ENCODE measurements around the gene DSG3.
"Not testable (repeated sequence)": the region's sequence is repeated elsewhere in the genome, so short reads cannot be mapped to it uniquely, and the experiment has no call there.

Gene DSG3

DNA sequence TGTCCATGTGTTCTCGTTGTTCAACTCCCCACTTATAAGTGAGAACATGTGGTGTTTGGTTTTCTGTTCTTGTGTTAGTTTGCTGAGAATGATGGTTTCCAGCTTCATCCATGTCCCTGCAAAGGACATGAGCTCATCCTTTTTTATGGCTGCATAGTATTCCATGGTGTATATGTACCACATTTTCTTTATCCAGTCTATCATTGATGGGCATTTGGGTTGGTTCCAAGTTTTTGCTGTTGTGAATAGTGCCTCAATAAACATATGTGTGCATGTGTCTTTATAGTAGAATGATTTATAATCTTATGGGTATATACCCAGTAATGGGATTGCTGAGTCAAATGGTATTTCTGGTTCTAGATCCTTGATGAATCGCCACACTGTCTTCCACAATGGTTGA lies 59.6 kb downstream of the DSG3 start:
- peak; percentile 21; the same call in 1 of the 2 replicates for TF ChIP-seq ZNF8 (CRISPR knock-in tag; IDR thresholded peaks at IDR 0.05)
- ATAC-seq: not testable (repeated sequence)

DNA sequence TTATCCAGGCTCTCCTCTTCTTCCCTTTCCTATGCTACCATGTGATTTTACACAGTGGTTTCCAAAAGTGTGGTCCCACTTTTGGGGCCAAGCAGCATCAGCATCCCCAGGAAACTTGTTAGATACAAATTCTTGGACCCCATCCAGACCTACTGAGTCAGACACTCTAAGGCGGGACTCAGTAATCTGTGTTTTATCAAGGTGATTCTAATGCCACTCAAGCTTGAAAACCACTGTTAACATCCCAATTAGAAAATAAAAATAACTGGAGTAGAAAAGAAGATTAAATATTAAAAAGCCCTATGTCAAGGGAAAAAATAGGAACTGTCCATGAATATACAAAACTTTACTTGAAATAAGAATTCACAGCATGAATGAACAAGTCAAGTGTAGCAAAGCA lies 61.2 kb downstream of the DSG3 start:
- ATAC-seq: no peak
- TF ChIP-seq ZNF70 (CRISPR knock-in tag; IDR thresholded peaks at IDR 0.05): no peak
- TF ChIP-seq RARB (CRISPR knock-in tag; IDR thresholded peaks at IDR 0.05): no peak
- TF ChIP-seq TCF4 (CRISPR knock-in tag; IDR thresholded peaks at IDR 0.05; ENCODE audit: borderline replicate concordance): no peak
- no peak for TF ChIP-seq GLIS3 (CRISPR knock-in tag; IDR thresholded peaks at IDR 0.05)
- TF ChIP-seq ISL1 (CRISPR knock-in tag; IDR thresholded peaks at IDR 0.05): no peak
- TF ChIP-seq CSDC2 (CRISPR knock-in tag; IDR thresholded peaks at IDR 0.05): no peak
- TF ChIP-seq, protein P1, sequence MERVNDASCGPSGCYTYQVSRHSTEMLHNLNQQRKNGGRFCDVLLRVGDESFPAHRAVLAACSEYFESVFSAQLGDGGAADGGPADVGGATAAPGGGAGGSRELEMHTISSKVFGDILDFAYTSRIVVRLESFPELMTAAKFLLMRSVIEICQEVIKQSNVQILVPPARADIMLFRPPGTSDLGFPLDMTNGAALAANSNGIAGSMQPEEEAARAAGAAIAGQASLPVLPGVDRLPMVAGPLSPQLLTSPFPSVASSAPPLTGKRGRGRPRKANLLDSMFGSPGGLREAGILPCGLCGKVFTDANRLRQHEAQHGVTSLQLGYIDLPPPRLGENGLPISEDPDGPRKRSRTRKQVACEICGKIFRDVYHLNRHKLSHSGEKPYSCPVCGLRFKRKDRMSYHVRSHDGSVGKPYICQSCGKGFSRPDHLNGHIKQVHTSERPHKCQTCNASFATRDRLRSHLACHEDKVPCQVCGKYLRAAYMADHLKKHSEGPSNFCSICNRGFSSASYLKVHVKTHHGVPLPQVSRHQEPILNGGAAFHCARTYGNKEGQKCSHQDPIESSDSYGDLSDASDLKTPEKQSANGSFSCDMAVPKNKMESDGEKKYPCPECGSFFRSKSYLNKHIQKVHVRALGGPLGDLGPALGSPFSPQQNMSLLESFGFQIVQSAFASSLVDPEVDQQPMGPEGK (CRISPR knock-in tag; IDR thresholded peaks at IDR 0.05; ENCODE audit: borderline replicate concordance): no peak
- TF ChIP-seq TOX (CRISPR knock-in tag; IDR thresholded peaks at IDR 0.05; ENCODE audit: borderline replicate concordance): no peak
- TF ChIP-seq, protein P2, sequence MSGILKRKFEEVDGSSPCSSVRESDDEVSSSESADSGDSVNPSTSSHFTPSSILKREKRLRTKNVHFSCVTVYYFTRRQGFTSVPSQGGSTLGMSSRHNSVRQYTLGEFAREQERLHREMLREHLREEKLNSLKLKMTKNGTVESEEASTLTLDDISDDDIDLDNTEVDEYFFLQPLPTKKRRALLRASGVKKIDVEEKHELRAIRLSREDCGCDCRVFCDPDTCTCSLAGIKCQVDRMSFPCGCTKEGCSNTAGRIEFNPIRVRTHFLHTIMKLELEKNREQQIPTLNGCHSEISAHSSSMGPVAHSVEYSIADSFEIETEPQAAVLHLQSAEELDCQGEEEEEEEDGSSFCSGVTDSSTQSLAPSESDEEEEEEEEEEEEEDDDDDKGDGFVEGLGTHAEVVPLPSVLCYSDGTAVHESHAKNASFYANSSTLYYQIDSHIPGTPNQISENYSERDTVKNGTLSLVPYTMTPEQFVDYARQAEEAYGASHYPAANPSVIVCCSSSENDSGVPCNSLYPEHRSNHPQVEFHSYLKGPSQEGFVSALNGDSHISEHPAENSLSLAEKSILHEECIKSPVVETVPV (CRISPR knock-in tag; IDR thresholded peaks at IDR 0.05): no peak

DNA sequence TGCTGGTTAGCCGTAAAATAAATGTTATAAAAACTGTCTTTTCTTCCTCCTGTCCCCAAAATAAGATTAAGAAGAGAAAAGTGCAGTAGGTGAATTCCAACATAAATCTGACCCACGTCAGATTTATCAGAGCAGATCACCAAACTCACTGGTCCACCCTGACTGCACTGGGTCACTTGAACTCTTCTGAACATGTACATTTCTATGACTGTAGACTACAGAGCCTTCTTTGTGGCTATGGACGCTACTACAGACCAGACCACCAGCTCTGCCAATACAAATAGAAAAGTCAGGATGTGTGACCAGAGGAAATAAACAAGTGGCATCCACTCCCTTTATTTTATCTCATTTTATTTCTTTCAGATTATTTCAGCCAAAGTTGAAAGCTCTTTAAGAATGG lies 62.0 kb downstream of the DSG3 start:
- TF ChIP-seq ISL1 (CRISPR knock-in tag; IDR thresholded peaks at IDR 0.05) (no peak), SNAI2 (CRISPR knock-in tag; IDR thresholded peaks at IDR 0.05) (no peak), ZFP30 (CRISPR knock-in tag; IDR thresholded peaks at IDR 0.05) (no peak), ESRRG (CRISPR knock-in tag; IDR thresholded peaks at IDR 0.05) (no peak), ZNF70 (CRISPR knock-in tag; IDR thresholded peaks at IDR 0.05) (no peak), RARB (CRISPR knock-in tag; IDR thresholded peaks at IDR 0.05) (no peak), ZFP3 (CRISPR knock-in tag; IDR thresholded peaks at IDR 0.05) (no peak), TOX (CRISPR knock-in tag; IDR thresholded peaks at IDR 0.05; ENCODE audit: borderline replicate concordance) (no peak), PPARA (CRISPR knock-in tag; IDR thresholded peaks at IDR 0.05; ENCODE audit: borderline replicate concordance) (no peak), ZC3H10 (CRISPR knock-in tag; IDR thresholded peaks at IDR 0.05) (no peak), ARNTL (CRISPR knock-in tag; IDR thresholded peaks at IDR 0.05; ENCODE audit: borderline replicate concordance, low read depth) (no peak), ZNF8 (CRISPR knock-in tag; IDR thresholded peaks at IDR 0.05) (no peak), GLIS3 (CRISPR knock-in tag; IDR thresholded peaks at IDR 0.05) (no peak), TCF4 (CRISPR knock-in tag; IDR thresholded peaks at IDR 0.05; ENCODE audit: borderline replicate concordance) (no peak), CSDC2 (CRISPR knock-in tag; IDR thresholded peaks at IDR 0.05) (no peak)
- TF ChIP-seq, protein P3, sequence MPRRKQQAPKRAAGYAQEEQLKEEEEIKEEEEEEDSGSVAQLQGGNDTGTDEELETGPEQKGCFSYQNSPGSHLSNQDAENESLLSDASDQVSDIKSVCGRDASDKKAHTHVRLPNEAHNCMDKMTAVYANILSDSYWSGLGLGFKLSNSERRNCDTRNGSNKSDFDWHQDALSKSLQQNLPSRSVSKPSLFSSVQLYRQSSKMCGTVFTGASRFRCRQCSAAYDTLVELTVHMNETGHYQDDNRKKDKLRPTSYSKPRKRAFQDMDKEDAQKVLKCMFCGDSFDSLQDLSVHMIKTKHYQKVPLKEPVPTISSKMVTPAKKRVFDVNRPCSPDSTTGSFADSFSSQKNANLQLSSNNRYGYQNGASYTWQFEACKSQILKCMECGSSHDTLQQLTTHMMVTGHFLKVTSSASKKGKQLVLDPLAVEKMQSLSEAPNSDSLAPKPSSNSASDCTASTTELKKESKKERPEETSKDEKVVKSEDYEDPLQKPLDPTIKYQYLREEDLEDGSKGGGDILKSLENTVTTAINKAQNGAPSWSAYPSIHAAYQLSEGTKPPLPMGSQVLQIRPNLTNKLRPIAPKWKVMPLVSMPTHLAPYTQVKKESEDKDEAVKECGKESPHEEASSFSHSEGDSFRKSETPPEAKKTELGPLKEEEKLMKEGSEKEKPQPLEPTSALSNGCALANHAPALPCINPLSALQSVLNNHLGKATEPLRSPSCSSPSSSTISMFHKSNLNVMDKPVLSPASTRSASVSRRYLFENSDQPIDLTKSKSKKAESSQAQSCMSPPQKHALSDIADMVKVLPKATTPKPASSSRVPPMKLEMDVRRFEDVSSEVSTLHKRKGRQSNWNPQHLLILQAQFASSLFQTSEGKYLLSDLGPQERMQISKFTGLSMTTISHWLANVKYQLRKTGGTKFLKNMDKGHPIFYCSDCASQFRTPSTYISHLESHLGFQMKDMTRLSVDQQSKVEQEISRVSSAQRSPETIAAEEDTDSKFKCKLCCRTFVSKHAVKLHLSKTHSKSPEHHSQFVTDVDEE (CRISPR knock-in tag; IDR thresholded peaks at IDR 0.05): no peak
- TF ChIP-seq, protein P4, sequence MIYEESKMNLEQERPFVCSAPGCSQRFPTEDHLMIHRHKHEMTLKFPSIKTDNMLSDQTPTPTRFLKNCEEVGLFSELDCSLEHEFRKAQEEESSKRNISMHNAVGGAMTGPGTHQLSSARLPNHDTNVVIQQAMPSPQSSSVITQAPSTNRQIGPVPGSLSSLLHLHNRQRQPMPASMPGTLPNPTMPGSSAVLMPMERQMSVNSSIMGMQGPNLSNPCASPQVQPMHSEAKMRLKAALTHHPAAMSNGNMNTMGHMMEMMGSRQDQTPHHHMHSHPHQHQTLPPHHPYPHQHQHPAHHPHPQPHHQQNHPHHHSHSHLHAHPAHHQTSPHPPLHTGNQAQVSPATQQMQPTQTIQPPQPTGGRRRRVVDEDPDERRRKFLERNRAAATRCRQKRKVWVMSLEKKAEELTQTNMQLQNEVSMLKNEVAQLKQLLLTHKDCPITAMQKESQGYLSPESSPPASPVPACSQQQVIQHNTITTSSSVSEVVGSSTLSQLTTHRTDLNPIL (CRISPR knock-in tag; IDR thresholded peaks at IDR 0.05; ENCODE audit: low read depth): no peak
- ATAC-seq: no peak

DNA sequence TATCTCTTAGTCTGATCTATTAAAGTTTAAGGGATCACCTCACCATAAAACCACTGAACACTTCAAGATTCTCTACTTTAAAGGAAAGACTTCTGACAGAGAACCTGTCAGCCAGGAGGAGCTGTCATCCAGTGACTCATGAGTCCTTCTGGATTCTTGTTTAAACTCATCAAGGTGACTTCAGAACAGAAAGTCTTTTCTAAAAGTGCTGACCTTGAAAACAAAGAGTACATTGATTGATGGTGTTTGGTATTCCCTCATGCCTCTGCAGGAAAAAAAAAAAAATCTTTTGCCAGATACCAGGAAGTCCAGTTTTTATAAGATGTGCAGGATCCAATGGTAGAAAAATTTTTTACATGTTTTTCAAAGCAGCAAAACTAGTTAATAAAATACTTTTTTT lies 62.8 kb downstream of the DSG3 start:
- no peak for ATAC-seq
- TF ChIP-seq OSR1 (CRISPR knock-in tag; IDR thresholded peaks at IDR 0.05) (no peak), RARB (CRISPR knock-in tag; IDR thresholded peaks at IDR 0.05) (no peak), ARNTL (CRISPR knock-in tag; IDR thresholded peaks at IDR 0.05; ENCODE audit: borderline replicate concordance, low read depth) (no peak), ZNF565 (CRISPR knock-in tag; conservative IDR thresholded peaks at IDR 0.05; ENCODE audit: low read depth) (no peak), ZNF70 (CRISPR knock-in tag; IDR thresholded peaks at IDR 0.05) (no peak), CSDC2 (CRISPR knock-in tag; IDR thresholded peaks at IDR 0.05) (no peak), PPARA (CRISPR knock-in tag; IDR thresholded peaks at IDR 0.05; ENCODE audit: borderline replicate concordance) (no peak), GLIS3 (CRISPR knock-in tag; IDR thresholded peaks at IDR 0.05) (no peak)
- TF ChIP-seq, protein P3 (CRISPR knock-in tag; IDR thresholded peaks at IDR 0.05): no peak
- TF ChIP-seq, protein P5, sequence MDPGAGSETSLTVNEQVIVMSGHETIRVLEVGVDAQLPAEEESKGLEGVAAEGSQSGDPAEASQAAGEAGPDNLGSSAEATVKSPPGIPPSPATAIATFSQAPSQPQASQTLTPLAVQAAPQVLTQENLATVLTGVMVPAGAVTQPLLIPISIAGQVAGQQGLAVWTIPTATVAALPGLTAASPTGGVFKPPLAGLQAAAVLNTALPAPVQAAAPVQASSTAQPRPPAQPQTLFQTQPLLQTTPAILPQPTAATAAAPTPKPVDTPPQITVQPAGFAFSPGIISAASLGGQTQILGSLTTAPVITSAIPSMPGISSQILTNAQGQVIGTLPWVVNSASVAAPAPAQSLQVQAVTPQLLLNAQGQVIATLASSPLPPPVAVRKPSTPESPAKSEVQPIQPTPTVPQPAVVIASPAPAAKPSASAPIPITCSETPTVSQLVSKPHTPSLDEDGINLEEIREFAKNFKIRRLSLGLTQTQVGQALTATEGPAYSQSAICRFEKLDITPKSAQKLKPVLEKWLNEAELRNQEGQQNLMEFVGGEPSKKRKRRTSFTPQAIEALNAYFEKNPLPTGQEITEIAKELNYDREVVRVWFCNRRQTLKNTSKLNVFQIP (CRISPR knock-in tag; IDR thresholded peaks at IDR 0.05; ENCODE audit: borderline replicate concordance, low read depth): no peak
- TF ChIP-seq, protein P2 (CRISPR knock-in tag; IDR thresholded peaks at IDR 0.05): no peak

All from SK-N-SH treated with all-trans-retinoic acid at 6 μM for 48 hours (cell line).